PC-9 (cell line): ENCODE data around the gene TRAPPC10. TPM values are rescaled to one million over a fixed set of nuclear protein-coding genes. Genes with fewer than 3 reads are reported as not detected.

Experiments used
- BruUV-seq: library from RNA; stranded (reverse); fragments of 400-500 nt; replicated peaks from 2 replicates; lab custom pipeline; 2021; lab: Mats Ljungman, UMichigan
- CTCF ChIA-PET: fragments of 300-600 bp; sonication (Branson Sonifier 250); formaldehyde crosslinking; loops from one replicate; lab custom pipeline; 2022; ENCODE audit warnings: antibody characterized with exemption; lab: Charles Lee
- POLR2A ChIA-PET: fragments of 300-600 bp; sonication (Branson Sonifier 250); formaldehyde crosslinking; loops from one replicate; lab custom pipeline; 2022; ENCODE audit warnings: antibody characterized with exemption; ENCODE audit not compliant: unreplicated experiment; lab: Charles Lee
- DNase-seq, 2 experiments: peaks; one replicate each; pipeline versions ENCODE4 v3.0.0 to v3.0.0-alpha.2; 2015 to 2022; ENCODE audit warnings: mixed read lengths in 1 of 2
- H2AFZ ChIP-seq: fragments of 200-600 bp; sonication (generic); 2 replicates; pipeline ENCODE4 v1.8.1; 2017; ENCODE audit warnings: antibody characterized with exemption
- H3F3A ChIP-seq: fragments of 200-600 bp; sonication (generic); 2 replicates; pipeline ENCODE4 v1.8.1; 2017; ENCODE audit warnings: antibody characterized with exemption, mild to moderate bottlenecking, low read depth; ENCODE audit not compliant: insufficient read depth
- H3K27ac ChIP-seq: fragments of 200-600 bp; sonication (generic); 2 replicates; pipeline ENCODE4 v1.6.1; 2016; ENCODE audit warnings: mixed run types
- H3K27me3 ChIP-seq: fragments of 200-600 bp; sonication (generic); 2 replicates; pipeline ENCODE4 v1.6.1; 2016; ENCODE audit warnings: low read depth, mixed run types; ENCODE audit not compliant: insufficient read depth
- H3K36me3 ChIP-seq: fragments of 200-600 bp; sonication (generic); 2 replicates; pipeline ENCODE4 v1.6.1; 2016; ENCODE audit warnings: low read depth, mixed run types
- H3K4me1 ChIP-seq: fragments of 200-600 bp; sonication (generic); replicated peaks from 2 replicates; pipeline ENCODE4 v1.6.1; 2016; ENCODE audit warnings: mixed run types; ENCODE audit not compliant: insufficient read depth
- H3K4me2 ChIP-seq: fragments of 200-600 bp; sonication (generic); 2 replicates; pipeline ENCODE4 v1.6.1; 2017; ENCODE audit warnings: mixed run types
- H3K4me3 ChIP-seq: fragments of 200-600 bp; sonication (generic); 2 replicates; pipeline ENCODE4 v1.6.1; 2016; ENCODE audit warnings: mixed run types
- H3K79me2 ChIP-seq: fragments of 200-600 bp; sonication (generic); 2 replicates; pipeline ENCODE4 v1.6.1; 2017; ENCODE audit warnings: low read depth, mixed run types
- H3K9me2 ChIP-seq: fragments of 200-600 bp; sonication (generic); 2 replicates; pipeline ENCODE4 v1.8.1; 2017; ENCODE audit warnings: mild to moderate bottlenecking; ENCODE audit not compliant: insufficient read depth
- H3K9me3 ChIP-seq: fragments of 200-600 bp; sonication (generic); 2 replicates; pipeline ENCODE4 v1.8.1; 2016; ENCODE audit warnings: low read depth; ENCODE audit not compliant: insufficient read depth
- H4K20me1 ChIP-seq: fragments of 200-600 bp; sonication (generic); 2 replicates; pipeline ENCODE4 v1.8.1; 2017; ENCODE audit not compliant: insufficient read depth
- CTCF ChIP-seq: fragments of 200-600 bp; sonication (generic); conservative IDR thresholded peaks from 2 replicates; pipeline ENCODE4 v1.6.1; 2017; ENCODE audit warnings: mixed run types, antibody characterized with exemption, mild to moderate bottlenecking, moderate library complexity
- EZH2 ChIP-seq: fragments of 200-600 bp; sonication (generic); IDR thresholded peaks from 2 replicates; pipeline ENCODE4 v1.8.0; 2017; ENCODE audit warnings: antibody characterized with exemption, low read depth
- intact Hi-C: fragments of 100-400 bp; cut with micrococcal nuclease; formaldehyde crosslinking; loops from one replicate; pipeline ENCODE4 v1.10.0; 2022; ENCODE audit not compliant: unreplicated experiment
- total RNA-seq: library from RNA; stranded (reverse); gene quantifications from 2 replicates; pipeline ENCODE4 v1.2.3, GENCODE V29; 2021

TRAPPC10 gene
- total RNA-seq, 1 experiment from 2014 or later = 27.2 TPM

GRCh38 chr21:44052830-44053226, 40.7 kb downstream of the TRAPPC10 start:
- TF ChIP-seq EZH2 (no peak), CTCF (no peak)
- H3K36me3 ChIP-seq = no peaks in the 10 kb centered on the region
- H3K79me2 ChIP-seq = no peaks in the 10 kb centered on the region
- CTCF ChIA-PET = no interaction called here
- BruUV-seq = no TSS peak
- no peak overlapping the region for H2AFZ ChIP-seq
- no peaks in the 10 kb centered on the region for H3K4me1 ChIP-seq
- intact Hi-C loops = no loop called here
- DNase-seq = no peak
- peaks cover 6% of the 10 kb centered on the region; the same call in 1 of the 2 replicates for H4K20me1 ChIP-seq
- POLR2A ChIA-PET = no interaction called here
- no peaks in the 10 kb centered on the region for H3K27me3 ChIP-seq
- H3K27ac ChIP-seq = no peak overlapping the region
- no peaks in the 10 kb centered on the region for H3K9me3 ChIP-seq
- no peak overlapping the region for H3K4me2 ChIP-seq
- H3K4me3 ChIP-seq = no peak overlapping the region
- H3F3A ChIP-seq = no peaks in the 10 kb centered on the region
- H3K9me2 ChIP-seq = no peaks in the 10 kb centered on the region

- ChIA-PET POLR2A (no interaction called here), CTCF (no interaction called here)
- intact Hi-C loops = no loop called here
- Histone ChIP-seq H3K9me3 (no peaks in the 10 kb centered on the region), H3K9me2 (no peaks in the 10 kb centered on the region), H3F3A (no peaks in the 10 kb centered on the region), H3K4me3 (no peak overlapping the region), H3K4me1 (no peaks in the 10 kb centered on the region), H3K36me3 (no peaks in the 10 kb centered on the region), H3K4me2 (no peak overlapping the region), H3K27me3 (no peaks in the 10 kb centered on the region), H3K79me2 (no peaks in the 10 kb centered on the region), H2AFZ (no peak overlapping the region), H3K27ac (no peak overlapping the region), H4K20me1 (peaks cover 6% of the 10 kb centered on the region; the same call in 1 of the 2 replicates)
- no TSS peak for BruUV-seq
- no peak for DNase-seq
- no peak for TF ChIP-seq EZH2
- TF ChIP-seq CTCF = no peak
These were observed 41.5 kb downstream of the TRAPPC10 start for GRCh38 chr21:44053567-44053966.

GRCh38 chr21:44054710-44055109, 42.6 kb downstream of the TRAPPC10 start:
- H3K4me2 ChIP-seq = no peak overlapping the region
- no peaks in the 10 kb centered on the region for H3K79me2 ChIP-seq
- H3K9me3 ChIP-seq = no peaks in the 10 kb centered on the region
- no peak overlapping the region for H3K27ac ChIP-seq
- H3F3A ChIP-seq = no peaks in the 10 kb centered on the region
- BruUV-seq = no TSS peak
- intact Hi-C loops = no loop called here
- no peaks in the 10 kb centered on the region for H3K4me1 ChIP-seq
- DNase-seq = no peak
- TF ChIP-seq CTCF (no peak), EZH2 (no peak)
- no peaks in the 10 kb centered on the region for H3K9me2 ChIP-seq
- no peaks in the 10 kb centered on the region for H3K36me3 ChIP-seq
- ChIA-PET POLR2A (no interaction called here), CTCF (no interaction called here)
- H3K4me3 ChIP-seq = no peak overlapping the region
- no peak overlapping the region for H2AFZ ChIP-seq
- no peaks in the 10 kb centered on the region for H3K27me3 ChIP-seq
- H4K20me1 ChIP-seq = peaks cover 6% of the 10 kb centered on the region; the same call in 1 of the 2 replicates
